ENCODE measurements around the gene PRR13.

- TF ChIP-seq YY1 (IDR thresholded peaks at IDR 0.05; ENCODE audit: insufficient read depth, insufficient read length) (no peak), ZNF274 (IDR thresholded peaks at IDR 0.05; ENCODE audit: low read depth, low read length) (no peak)
Observed at GRCh38 chr12:53482626-53483168, 41.2 kb downstream of the PRR13 start.
